Lower leg skin (tissue), 3 donors: Measurements from ENCODE around the gene FBXW2.

Experiments
- CTCF ChIP-seq, 3 donors: fragments of 450-650 bp; IDR thresholded peaks; one replicate each; pipeline ENCODE4 v1.5.1; 2016; ENCODE audit warnings: antibody characterized with exemption in 3 of 3, mild to moderate bottlenecking in 3 of 3, moderate library complexity in 2 of 3
- POLR2A ChIP-seq, 2 donors: fragments of 450-650 bp; IDR thresholded peaks; one replicate each; pipeline ENCODE4 v1.6.1; 2016 to 2017; ENCODE audit warnings: antibody characterized with exemption in 2 of 2, mild to moderate bottlenecking in 1 of 2, moderate library complexity in 1 of 2

GRCh38 chr9:120710110-120710981, 82.9 kb downstream of the FBXW2 start:
- TF ChIP-seq POLR2A (IDR thresholded peaks at IDR 0.05) = no peak
- no peak for TF ChIP-seq CTCF (IDR thresholded peaks at IDR 0.05)
